ENCODE measurements around the gene WDR27.

Gene WDR27

GRCh38 chr6:169545982-169546381 is 155.8 kb downstream of the WDR27 start:
- TF ChIP-seq, protein P1, sequence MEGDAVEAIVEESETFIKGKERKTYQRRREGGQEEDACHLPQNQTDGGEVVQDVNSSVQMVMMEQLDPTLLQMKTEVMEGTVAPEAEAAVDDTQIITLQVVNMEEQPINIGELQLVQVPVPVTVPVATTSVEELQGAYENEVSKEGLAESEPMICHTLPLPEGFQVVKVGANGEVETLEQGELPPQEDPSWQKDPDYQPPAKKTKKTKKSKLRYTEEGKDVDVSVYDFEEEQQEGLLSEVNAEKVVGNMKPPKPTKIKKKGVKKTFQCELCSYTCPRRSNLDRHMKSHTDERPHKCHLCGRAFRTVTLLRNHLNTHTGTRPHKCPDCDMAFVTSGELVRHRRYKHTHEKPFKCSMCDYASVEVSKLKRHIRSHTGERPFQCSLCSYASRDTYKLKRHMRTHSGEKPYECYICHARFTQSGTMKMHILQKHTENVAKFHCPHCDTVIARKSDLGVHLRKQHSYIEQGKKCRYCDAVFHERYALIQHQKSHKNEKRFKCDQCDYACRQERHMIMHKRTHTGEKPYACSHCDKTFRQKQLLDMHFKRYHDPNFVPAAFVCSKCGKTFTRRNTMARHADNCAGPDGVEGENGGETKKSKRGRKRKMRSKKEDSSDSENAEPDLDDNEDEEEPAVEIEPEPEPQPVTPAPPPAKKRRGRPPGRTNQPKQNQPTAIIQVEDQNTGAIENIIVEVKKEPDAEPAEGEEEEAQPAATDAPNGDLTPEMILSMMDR (conservative IDR thresholded peaks at IDR 0.05; ENCODE audit: low read depth, low read length): no peak

DNA sequence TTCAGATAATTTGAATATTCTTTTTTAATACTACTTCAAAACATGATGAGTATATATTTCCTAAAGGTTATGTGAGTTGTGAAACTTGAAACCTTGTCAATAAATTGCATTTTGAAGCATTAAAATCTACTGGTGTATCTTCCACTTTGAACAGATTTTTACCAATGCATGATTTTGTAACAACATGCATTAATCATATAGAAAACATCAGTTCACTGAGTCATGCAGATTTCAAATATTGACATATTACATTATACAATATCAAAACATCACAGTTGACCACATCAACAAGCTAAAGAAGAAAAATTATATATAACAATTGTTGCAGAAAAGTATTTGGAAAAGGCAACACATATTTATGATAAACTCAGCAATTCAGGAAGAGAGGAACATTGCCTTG is 158.1 kb downstream of the WDR27 start:
- TF ChIP-seq, protein P1 (conservative IDR thresholded peaks at IDR 0.05; ENCODE audit: low read depth, low read length): no peak
- no peak overlapping the region for H3K4me3 ChIP-seq (ENCODE audit: low read depth, low read length)
- DNase-seq (ENCODE audit: low read depth): no peak

More at GRCh38 chr6:169545982-169546381, 155.8 kb downstream of the WDR27 start:
- H3K4me3 ChIP-seq (ENCODE audit: low read depth, low read length): no peak overlapping the region
- DNase-seq (ENCODE audit: low read depth): peak; percentile 47

- H3K4me3 ChIP-seq (ENCODE audit: low read depth, low read length): no peak overlapping the region
- DNase-seq (ENCODE audit: low read depth): peak; percentile 31
- TF ChIP-seq, protein P1 (conservative IDR thresholded peaks at IDR 0.05; ENCODE audit: low read depth, low read length): no peak
Measured at GRCh38 chr6:169542491-169542890, 159.3 kb downstream of the WDR27 start.

DNA sequence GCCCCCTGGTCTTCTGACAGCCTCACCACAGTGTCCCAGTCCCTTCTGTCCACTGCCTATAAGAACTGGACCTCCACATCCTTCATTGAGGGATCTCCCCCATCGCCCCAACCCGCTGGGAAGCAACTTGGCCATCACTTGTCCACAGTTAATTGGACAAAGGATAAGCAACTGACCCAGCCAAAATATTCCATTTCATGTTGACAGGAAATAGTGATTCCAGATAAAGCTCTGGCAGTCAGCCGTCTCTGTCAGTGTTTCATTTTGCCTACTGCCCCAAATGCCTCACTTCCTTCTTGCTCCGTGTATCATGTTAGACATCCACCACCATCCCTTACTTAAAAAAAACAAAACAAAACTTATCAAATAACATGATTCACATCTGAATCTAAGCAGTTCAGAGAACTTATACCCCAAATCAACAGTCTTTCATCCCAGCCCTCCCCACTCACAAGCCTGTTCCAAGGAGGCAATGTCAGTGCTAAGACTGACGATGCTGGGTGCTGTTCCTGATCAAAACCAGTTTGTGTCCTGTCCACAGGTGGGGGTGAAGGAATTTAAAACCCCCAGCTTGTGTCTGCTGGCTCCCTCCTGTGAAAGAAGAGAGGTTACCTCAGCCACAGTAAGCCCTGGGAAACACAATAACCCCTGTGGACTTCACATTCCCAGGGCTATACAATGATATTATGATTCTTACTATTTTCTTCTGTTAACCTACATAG is 162.5 kb downstream of the WDR27 start:
- TF ChIP-seq, protein P1 (conservative IDR thresholded peaks at IDR 0.05; ENCODE audit: low read depth, low read length): no peak
- H3K4me3 ChIP-seq (ENCODE audit: low read depth, low read length): no peak overlapping the region
- DNase-seq (ENCODE audit: low read depth): peak; percentile 74

DNA sequence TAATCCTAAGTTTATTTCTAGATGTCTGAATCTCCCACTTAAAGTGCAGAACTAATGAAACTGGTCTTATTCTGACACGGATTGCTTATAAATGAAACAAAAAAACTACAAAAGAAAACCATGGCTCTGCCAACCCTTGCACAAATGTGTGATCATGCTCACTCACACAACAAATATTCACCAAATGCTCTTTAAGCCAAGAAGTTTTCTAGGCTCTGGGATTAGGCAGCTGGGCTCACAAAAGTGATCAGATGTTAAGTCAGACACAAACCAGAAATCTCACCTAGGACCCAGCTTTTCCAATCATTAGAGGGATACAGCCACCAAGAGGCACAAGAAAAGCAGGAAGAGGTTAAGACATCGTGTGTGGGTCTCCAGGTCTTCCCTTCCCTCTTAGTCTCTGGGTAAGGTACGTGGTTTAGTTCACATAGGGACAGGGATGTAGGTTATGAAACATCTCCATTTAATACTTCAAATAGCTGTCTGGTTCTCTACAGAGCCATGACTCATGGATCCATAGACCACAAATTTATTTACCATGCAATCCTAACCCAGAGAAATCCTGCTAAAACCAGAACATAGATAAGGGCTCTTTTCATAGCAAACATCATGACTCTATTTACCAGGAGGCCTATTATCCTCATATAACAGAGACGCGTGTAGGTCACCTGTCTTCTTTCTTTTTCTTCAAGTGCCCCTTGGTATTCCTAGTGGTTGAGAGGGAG is 165.2 kb downstream of the WDR27 start:
- peak; percentile 89 for DNase-seq (ENCODE audit: low read depth)
- TF ChIP-seq, protein P1 (conservative IDR thresholded peaks at IDR 0.05; ENCODE audit: low read depth, low read length): peak; percentile 36
- H3K4me3 ChIP-seq (ENCODE audit: low read depth, low read length): no peak overlapping the region

DNA sequence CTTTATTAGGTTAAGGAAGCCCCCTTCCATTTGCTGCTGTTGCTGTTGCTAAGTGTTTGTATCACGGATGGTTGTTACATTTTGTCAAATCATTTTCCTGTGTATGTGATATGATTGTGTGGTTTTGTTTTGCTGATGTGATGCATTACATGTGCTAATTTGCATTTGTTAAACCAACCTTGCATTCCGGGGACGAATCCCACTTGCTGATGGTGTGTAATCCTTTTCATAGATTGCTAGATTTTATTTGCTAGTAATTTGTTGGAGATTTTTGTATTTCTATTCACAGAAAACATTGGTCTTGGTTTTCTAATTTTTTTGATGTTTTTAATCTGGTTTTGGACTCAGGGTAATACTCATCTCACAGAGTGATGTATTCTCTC is 167.8 kb downstream of the WDR27 start:
- no peak overlapping the region for H3K4me3 ChIP-seq (ENCODE audit: low read depth, low read length)
- TF ChIP-seq, protein P1 (conservative IDR thresholded peaks at IDR 0.05; ENCODE audit: low read depth, low read length): no peak
- peak; percentile 4 for DNase-seq (ENCODE audit: low read depth)
